GM21367 (cell line): ENCODE measurements around the gene NCEH1.

Source experiments
- ATAC-seq: cut with Tn5 transposase; IDR thresholded peaks from one replicate; pipeline ENCODE4 v1.9.1; 2021; ENCODE audit not compliant: unreplicated experiment

NCEH1 gene

DNA sequence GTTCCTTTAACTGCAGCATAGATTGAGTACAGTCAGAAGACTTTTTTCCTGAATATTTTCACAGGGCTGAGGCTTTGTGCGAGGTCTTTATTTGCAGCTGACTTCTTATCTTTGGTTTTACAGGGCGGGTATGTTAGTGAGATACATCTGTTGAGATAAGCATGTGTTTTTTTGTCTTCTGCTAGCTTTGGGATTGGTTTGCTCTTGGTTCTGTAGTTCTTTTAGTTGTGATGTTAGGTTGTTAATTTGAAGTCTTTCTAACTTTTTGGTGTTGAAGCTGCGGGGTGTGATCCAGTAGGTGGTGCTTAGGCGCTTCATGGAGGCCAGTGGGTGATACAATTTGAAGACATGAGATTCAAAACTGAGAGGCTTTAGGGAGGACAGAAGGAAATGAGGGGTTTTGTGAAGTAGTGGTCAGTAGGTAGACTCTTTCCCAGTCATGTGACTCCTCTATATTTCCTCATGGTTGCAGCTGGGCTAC lies 119.7 kb downstream of the NCEH1 start:
- ATAC-seq, result no peak

DNA sequence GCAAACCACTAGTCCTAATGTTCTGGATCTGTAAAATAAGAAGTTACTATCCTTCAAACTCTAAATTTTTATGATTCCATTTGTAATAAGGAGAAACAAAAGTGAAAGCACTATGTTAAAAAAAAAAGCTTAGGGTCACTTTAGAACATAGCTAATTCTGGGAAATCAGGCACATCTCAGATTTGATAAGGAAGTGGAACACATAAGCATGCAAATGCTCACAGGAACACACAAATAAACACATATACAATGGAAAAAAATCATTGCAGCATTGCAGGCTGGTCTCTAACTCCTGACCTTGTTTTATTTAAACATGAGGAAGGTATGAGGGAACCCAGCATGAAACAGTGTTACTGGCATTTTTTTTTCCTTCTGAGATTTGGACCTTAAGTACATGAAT lies 124.4 kb downstream of the NCEH1 start:
- ATAC-seq, result no peak

DNA sequence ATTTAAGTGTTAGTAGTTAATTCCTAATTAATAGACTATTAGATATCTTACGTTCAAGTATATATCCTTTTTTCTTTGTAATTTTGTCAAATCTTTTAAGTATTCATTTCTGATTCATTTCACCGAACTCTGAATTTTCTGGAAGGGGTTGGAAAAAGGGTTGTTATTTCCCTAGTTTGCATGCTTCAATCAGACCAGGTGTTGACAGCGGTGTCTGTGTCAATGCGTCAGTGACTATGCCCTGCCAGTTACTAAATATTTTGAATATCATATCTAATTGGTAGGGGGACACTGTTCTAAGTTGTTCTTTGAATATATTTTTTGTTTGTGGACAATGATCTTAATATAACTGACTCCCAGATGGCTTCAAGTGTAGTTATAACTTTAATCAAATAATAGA lies 124.9 kb downstream of the NCEH1 start:
- no peak for ATAC-seq

DNA sequence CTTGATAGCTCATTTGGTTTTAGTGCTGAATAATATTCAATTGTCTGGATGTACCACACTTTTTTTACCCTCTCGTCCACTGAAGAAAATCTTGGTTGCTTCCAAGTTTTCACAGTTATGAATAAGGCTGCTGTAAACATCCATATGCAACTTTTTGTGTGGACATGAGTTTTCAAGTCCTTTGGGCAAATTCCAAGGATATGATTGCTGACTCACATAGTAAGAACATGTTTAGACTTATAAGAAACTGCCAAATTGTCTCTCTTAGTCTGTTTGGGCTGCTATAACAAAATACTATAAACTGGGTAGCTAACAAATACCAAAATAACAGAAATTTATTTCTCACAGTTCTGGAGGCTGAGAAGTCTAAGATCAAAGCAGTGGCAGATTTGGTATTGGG lies 128.2 kb downstream of the NCEH1 start:
- ATAC-seq, result no peak

DNA sequence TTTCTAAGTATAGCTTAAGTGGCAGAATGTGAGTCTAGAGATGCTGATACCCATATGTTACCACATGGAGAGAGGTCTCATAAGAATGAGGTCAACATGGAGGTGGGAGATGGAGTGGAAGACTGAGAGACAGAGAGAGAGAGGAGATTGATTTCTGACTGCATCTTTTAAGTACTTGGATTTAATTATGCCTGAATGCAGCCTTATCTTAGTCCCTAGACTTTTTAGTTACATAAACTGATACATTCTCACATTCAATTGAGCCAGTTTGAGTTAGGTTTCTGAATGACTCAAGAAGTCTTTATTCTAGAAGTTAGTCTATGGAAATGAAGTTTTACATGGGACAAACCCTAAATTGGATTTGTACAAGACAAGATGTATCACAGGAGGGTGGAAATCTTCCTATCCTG lies 129.1 kb downstream of the NCEH1 start:
- no peak for ATAC-seq

DNA sequence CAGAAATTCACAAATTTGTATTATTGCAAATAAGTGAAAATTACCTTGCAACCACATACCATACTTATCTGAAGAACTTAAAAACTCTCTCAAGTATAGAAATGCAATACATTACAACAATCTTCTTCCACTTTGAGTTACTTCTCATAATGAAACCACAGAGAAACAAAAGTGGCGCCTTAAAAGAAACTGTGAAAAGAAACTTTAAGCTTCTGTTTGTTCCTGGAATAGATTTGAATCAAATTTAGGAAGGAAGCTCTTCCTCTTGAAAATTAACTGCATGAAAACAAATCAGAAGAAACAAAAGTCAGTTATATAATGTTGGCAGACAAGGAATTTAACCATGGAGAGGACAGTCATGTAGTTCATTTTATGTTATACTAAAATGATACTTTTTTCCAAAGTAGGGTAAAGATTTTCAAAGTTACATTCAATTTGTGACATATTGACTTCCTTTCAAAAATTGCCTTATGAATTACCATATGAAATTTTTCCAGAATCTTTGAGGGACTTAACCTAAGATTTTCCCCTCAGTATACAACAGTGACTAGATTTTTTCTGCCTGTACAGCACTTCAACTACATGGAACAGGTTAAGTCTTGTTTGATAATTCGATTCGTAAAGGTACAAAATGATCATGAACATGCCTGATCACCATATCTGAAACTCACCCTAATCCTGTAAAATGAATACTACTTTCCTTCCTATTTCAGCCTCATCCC lies 130.0 kb downstream of the NCEH1 start:
- ATAC-seq, result peak; percentile 76
